H1 (cell line): ENCODE data around the gene HS1BP3. TPM values are rescaled to one million over a fixed set of nuclear protein-coding genes. Genes with fewer than 3 reads are reported as not detected.

Experiments
- ATF2 ChIP-seq: IDR thresholded peaks from 2 replicates; pipeline ENCODE4 v1.6.1; 2012; ENCODE audit warnings: low read length, inconsistent platforms
- CHD7 ChIP-seq: fragments of 300-600 bp; sonication (generic); IDR thresholded peaks from 2 replicates; pipeline ENCODE4 v1.7.1; 2012; ENCODE audit warnings: low read length, moderate library complexity, mild to moderate bottlenecking, inconsistent platforms; ENCODE audit not compliant: insufficient replicate concordance
- CTBP2 ChIP-seq: IDR thresholded peaks from 2 replicates; pipeline ENCODE4 v1.7.0; 2011; ENCODE audit warnings: borderline replicate concordance, mild to moderate bottlenecking, moderate library complexity, mixed read lengths, low read length; ENCODE audit not compliant: insufficient read depth, insufficient read length
- SIRT6 ChIP-seq: IDR thresholded peaks from one replicate; pipeline ENCODE4 v1.7.1; 2012; ENCODE audit warnings: low read length, inconsistent platforms
- SP1 ChIP-seq: IDR thresholded peaks from 2 replicates; pipeline ENCODE4 v1.6.1; 2011; ENCODE audit warnings: low read depth, low read length
- polyA plus RNA-seq, 7 experiments: library from polyadenylated mRNA; depleted of rRNA in 3 of 7; stranded (reverse) in 5 of 7; unstranded in 2 of 7; fragments of >200 nt in 5 of 7; fragments of 200-250 nt in 2 of 7; gene quantifications; 1 replicate in 5 of 7; 2 replicates in 1 of 7; 4 replicates in 1 of 7; pipeline versions ENCODE4 v1.2.1 to v1.2.3, GENCODE V29; 2011 to 2013; ENCODE audit warnings: missing spikeins in 2 of 7, mixed read lengths in 2 of 7
- total RNA-seq: library from RNA; stranded (reverse); fragmentation: NEBNext Ultra II Directional; extraction: Animal tissue kit (Norgen Biotek cat#: 25700); gene quantifications from 2 replicates; pipeline ENCODE4 v1.2.1, GENCODE V29; 2021

Gene HS1BP3
- total and polyA plus RNA-seq, 2 of the 8 experiments (the other 6 are each of a cell fraction or from before 2014, with no cell fraction given) = 11.1 to 11.3 TPM

GRCh38 chr2:20648831-20649230, 2.1 kb downstream of the HS1BP3 start (continued):
- TF ChIP-seq CHD7 (no peak), CTBP2 (no peak), SIRT6 (no peak), SP1 (no peak), ATF2 (no peak)
